Measurements from ENCODE around the gene PNKD. TPM values are rescaled to one million over a fixed set of nuclear protein-coding genes. Genes with fewer than 3 reads are reported as not detected.
A peak's percentile ranks its signal among the peaks of the same experiment; 100 is the strongest.

Gene PNKD
- total RNA-seq, 1 experiment from 2014 or later: 49.8 TPM

- no peak for TF ChIP-seq ZNF281 (CRISPR knock-in tag; IDR thresholded peaks at IDR 0.05)
- peak; percentile 65; the same call in 1 of the 2 replicates for TF ChIP-seq USF1 (CRISPR knock-in tag; IDR thresholded peaks at IDR 0.05)
- TF ChIP-seq USF2 (CRISPR knock-in tag; IDR thresholded peaks at IDR 0.05): peak; percentile 57
- 0 out of 2 replicates have a peak, but pooled peaks have one; percentile 22 for TF ChIP-seq ZNF138 (CRISPR knock-in tag; conservative IDR thresholded peaks at IDR 0.05)
These were observed 117.3 kb downstream of the PNKD start (continued) for GRCh38 chr2:218387369-218388194.

- no peak overlapping the region for H3K4me3 Mint-ChIP-seq
- ChIA-PET POLR2A (no interaction called here), CTCF (no interaction called here)
- H3K27me3 Mint-ChIP-seq (ENCODE audit: low read depth): peaks cover 35% of the 10 kb centered on the region
- H3K27ac Mint-ChIP-seq: no peak overlapping the region
- no peaks in the 10 kb centered on the region for H3K9me3 Mint-ChIP-seq
- TF ChIP-seq FOXP1 (CRISPR knock-in tag; IDR thresholded peaks at IDR 0.05; ENCODE audit: borderline replicate concordance) (no peak), STAT6 (CRISPR knock-in tag; conservative IDR thresholded peaks at IDR 0.05; ENCODE audit: low read depth) (no peak), ATF3 (CRISPR knock-in tag; conservative IDR thresholded peaks at IDR 0.05) (no peak), GRHL2 (CRISPR knock-in tag; IDR thresholded peaks at IDR 0.05; ENCODE audit: insufficient replicate concordance, severe bottlenecking) (no peak), OVOL2 (CRISPR knock-in tag; IDR thresholded peaks at IDR 0.05; ENCODE audit: borderline replicate concordance) (no peak), PREB (CRISPR knock-in tag; IDR thresholded peaks at IDR 0.05; ENCODE audit: borderline replicate concordance) (peak; percentile 28; the same call in 1 of the 2 replicates), EMX1 (CRISPR knock-in tag; IDR thresholded peaks at IDR 0.05) (no peak), ERG (CRISPR knock-in tag; IDR thresholded peaks at IDR 0.05) (no peak), ZMAT4 (CRISPR knock-in tag; IDR thresholded peaks at IDR 0.05) (no peak)
- DNase-seq (ENCODE audit: low spot score): no peak
- no peaks in the 10 kb centered on the region for H3K36me3 Mint-ChIP-seq
- no peak for ATAC-seq
- peaks cover 15% of the 10 kb centered on the region for H3K4me1 Mint-ChIP-seq
These were observed 119.2 kb downstream of the PNKD start for GRCh38 chr2:218389333-218390150.

Data from WTC11 (cell line).